ENCODE results near the gene LHFPL5. TPM values are rescaled to one million over a fixed set of nuclear protein-coding genes. Genes with fewer than 3 reads are reported as not detected.

LHFPL5 gene
- total RNA-seq, 1 experiment from 2014 or later = not detected

DNA sequence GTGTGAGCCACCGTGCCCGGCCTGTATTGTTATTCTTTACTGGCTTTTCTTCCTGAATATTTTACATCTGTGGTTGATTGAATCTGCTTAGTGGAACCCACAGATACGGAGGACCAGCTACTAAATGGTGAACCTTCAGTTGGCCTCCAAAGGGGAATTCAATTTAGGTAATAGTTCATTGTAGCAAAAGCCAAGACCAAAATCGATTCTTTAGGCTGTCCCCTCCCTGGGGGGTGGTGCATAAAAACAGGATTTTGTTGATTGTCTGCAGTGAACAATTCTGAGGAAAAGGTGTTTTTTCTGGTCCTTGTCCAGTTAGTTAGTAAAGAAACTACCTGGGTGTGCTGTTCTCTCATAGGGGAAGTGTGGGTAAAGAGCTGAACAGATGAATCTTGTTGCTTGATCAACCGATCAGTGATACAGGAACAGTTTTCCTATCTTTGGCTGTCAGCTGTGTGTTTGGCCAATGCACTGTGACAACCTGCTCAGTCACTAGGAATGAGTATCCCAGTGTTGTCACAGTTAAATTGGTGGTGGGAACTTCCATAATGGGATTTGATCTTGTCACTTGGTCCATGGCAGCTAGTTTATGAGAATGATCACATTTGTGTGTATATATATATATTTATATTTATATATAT is 19.5 kb downstream of the LHFPL5 start:
- H3K27ac Mint-ChIP-seq = no peak overlapping the region
- POLR2A ChIA-PET = no interaction called here
- no peaks in the 10 kb centered on the region for H3K27me3 Mint-ChIP-seq (ENCODE audit: low read depth)
- no peak overlapping the region for H3K4me3 Mint-ChIP-seq
- no peak for ATAC-seq
- H3K9me3 Mint-ChIP-seq = peaks cover 4% of the 10 kb centered on the region; the same call in 1 of the 2 replicates
- no peak for DNase-seq (ENCODE audit: low spot score)
- no peak for TF ChIP-seq GTF2I (CRISPR knock-in tag; conservative IDR thresholded peaks at IDR 0.05)
- no peak for TF ChIP-seq GABPB1 (CRISPR knock-in tag; IDR thresholded peaks at IDR 0.05)
- TF ChIP-seq RELA (CRISPR knock-in tag; IDR thresholded peaks at IDR 0.05; ENCODE audit: borderline replicate concordance) = no peak
- no peak for TF ChIP-seq ELF4 (CRISPR knock-in tag; IDR thresholded peaks at IDR 0.05; ENCODE audit: low read depth)
- TF ChIP-seq, protein P1, sequence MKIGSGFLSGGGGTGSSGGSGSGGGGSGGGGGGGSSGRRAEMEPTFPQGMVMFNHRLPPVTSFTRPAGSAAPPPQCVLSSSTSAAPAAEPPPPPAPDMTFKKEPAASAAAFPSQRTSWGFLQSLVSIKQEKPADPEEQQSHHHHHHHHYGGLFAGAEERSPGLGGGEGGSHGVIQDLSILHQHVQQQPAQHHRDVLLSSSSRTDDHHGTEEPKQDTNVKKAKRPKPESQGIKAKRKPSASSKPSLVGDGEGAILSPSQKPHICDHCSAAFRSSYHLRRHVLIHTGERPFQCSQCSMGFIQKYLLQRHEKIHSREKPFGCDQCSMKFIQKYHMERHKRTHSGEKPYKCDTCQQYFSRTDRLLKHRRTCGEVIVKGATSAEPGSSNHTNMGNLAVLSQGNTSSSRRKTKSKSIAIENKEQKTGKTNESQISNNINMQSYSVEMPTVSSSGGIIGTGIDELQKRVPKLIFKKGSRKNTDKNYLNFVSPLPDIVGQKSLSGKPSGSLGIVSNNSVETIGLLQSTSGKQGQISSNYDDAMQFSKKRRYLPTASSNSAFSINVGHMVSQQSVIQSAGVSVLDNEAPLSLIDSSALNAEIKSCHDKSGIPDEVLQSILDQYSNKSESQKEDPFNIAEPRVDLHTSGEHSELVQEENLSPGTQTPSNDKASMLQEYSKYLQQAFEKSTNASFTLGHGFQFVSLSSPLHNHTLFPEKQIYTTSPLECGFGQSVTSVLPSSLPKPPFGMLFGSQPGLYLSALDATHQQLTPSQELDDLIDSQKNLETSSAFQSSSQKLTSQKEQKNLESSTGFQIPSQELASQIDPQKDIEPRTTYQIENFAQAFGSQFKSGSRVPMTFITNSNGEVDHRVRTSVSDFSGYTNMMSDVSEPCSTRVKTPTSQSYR (CRISPR knock-in tag; IDR thresholded peaks at IDR 0.05) = no peak
- TF ChIP-seq, protein P2, sequence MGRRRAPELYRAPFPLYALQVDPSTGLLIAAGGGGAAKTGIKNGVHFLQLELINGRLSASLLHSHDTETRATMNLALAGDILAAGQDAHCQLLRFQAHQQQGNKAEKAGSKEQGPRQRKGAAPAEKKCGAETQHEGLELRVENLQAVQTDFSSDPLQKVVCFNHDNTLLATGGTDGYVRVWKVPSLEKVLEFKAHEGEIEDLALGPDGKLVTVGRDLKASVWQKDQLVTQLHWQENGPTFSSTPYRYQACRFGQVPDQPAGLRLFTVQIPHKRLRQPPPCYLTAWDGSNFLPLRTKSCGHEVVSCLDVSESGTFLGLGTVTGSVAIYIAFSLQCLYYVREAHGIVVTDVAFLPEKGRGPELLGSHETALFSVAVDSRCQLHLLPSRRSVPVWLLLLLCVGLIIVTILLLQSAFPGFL (CRISPR knock-in tag; IDR thresholded peaks at IDR 0.05; ENCODE audit: borderline replicate concordance) = no peak
- no peak for TF ChIP-seq ZNF138 (CRISPR knock-in tag; conservative IDR thresholded peaks at IDR 0.05)
- no peak for TF ChIP-seq NFE2L1 (CRISPR knock-in tag; IDR thresholded peaks at IDR 0.05)
- TF ChIP-seq, protein P3, sequence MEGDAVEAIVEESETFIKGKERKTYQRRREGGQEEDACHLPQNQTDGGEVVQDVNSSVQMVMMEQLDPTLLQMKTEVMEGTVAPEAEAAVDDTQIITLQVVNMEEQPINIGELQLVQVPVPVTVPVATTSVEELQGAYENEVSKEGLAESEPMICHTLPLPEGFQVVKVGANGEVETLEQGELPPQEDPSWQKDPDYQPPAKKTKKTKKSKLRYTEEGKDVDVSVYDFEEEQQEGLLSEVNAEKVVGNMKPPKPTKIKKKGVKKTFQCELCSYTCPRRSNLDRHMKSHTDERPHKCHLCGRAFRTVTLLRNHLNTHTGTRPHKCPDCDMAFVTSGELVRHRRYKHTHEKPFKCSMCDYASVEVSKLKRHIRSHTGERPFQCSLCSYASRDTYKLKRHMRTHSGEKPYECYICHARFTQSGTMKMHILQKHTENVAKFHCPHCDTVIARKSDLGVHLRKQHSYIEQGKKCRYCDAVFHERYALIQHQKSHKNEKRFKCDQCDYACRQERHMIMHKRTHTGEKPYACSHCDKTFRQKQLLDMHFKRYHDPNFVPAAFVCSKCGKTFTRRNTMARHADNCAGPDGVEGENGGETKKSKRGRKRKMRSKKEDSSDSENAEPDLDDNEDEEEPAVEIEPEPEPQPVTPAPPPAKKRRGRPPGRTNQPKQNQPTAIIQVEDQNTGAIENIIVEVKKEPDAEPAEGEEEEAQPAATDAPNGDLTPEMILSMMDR (IDR thresholded peaks at IDR 0.05) = no peak
- TF ChIP-seq IRF2 (CRISPR knock-in tag; IDR thresholded peaks at IDR 0.05; ENCODE audit: borderline replicate concordance, low read depth) = no peak
- no peaks in the 10 kb centered on the region for H3K36me3 Mint-ChIP-seq
- H3K4me1 Mint-ChIP-seq = 0 out of 2 replicates have a peak, but pooled peaks cover 3% of the 10 kb centered on the region
- CTCF ChIA-PET = interaction anchor here (0.6 kb wide), 1 partner anchor 271 kb away, joined by 3 read pairs; no protein-coding TSS in a partner anchor

DNA sequence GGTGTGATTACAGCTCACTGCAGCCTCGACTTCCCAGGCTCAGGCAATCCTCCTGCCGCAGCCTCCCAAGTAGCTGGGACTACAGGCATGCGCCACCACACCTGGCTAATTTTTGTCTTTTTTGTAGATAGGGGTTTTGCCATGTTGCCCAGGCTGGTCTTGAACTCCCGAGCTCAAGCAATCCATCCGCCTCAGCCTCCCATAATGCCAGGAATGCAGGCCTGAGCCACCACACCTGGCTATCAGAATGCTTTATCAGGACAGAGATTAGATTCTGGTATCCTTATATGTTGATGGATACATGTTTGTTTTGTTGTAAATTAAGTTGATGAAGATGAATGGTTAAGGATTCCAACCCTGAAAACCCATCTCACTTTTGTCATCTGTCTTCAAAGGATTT is 24.2 kb downstream of the LHFPL5 start:
- H3K4me1 Mint-ChIP-seq = 0 out of 2 replicates have a peak, but pooled peaks cover 3% of the 10 kb centered on the region
- DNase-seq (ENCODE audit: low spot score) (no peak), ATAC-seq (no peak)
- H3K27me3 Mint-ChIP-seq (ENCODE audit: low read depth) = no peaks in the 10 kb centered on the region
- peaks cover 10% of the 10 kb centered on the region for H3K36me3 Mint-ChIP-seq
- CTCF ChIA-PET = no interaction called here
- no peak overlapping the region for H3K4me3 Mint-ChIP-seq
- H3K9me3 Mint-ChIP-seq = peaks cover 5% of the 10 kb centered on the region; the same call in 1 of the 2 replicates
- H3K27ac Mint-ChIP-seq = no peak overlapping the region
- POLR2A ChIA-PET = no interaction called here
- no peak for TF ChIP-seq SP1 (CRISPR knock-in tag; conservative IDR thresholded peaks at IDR 0.05)
- no peak for TF ChIP-seq KAT7 (CRISPR knock-in tag; IDR thresholded peaks at IDR 0.05; ENCODE audit: borderline replicate concordance)
- TF ChIP-seq, protein P2 (CRISPR knock-in tag; IDR thresholded peaks at IDR 0.05; ENCODE audit: borderline replicate concordance) = no peak
- no peak for TF ChIP-seq FOXK1 (CRISPR knock-in tag; IDR thresholded peaks at IDR 0.05)
- TF ChIP-seq, protein P4, sequence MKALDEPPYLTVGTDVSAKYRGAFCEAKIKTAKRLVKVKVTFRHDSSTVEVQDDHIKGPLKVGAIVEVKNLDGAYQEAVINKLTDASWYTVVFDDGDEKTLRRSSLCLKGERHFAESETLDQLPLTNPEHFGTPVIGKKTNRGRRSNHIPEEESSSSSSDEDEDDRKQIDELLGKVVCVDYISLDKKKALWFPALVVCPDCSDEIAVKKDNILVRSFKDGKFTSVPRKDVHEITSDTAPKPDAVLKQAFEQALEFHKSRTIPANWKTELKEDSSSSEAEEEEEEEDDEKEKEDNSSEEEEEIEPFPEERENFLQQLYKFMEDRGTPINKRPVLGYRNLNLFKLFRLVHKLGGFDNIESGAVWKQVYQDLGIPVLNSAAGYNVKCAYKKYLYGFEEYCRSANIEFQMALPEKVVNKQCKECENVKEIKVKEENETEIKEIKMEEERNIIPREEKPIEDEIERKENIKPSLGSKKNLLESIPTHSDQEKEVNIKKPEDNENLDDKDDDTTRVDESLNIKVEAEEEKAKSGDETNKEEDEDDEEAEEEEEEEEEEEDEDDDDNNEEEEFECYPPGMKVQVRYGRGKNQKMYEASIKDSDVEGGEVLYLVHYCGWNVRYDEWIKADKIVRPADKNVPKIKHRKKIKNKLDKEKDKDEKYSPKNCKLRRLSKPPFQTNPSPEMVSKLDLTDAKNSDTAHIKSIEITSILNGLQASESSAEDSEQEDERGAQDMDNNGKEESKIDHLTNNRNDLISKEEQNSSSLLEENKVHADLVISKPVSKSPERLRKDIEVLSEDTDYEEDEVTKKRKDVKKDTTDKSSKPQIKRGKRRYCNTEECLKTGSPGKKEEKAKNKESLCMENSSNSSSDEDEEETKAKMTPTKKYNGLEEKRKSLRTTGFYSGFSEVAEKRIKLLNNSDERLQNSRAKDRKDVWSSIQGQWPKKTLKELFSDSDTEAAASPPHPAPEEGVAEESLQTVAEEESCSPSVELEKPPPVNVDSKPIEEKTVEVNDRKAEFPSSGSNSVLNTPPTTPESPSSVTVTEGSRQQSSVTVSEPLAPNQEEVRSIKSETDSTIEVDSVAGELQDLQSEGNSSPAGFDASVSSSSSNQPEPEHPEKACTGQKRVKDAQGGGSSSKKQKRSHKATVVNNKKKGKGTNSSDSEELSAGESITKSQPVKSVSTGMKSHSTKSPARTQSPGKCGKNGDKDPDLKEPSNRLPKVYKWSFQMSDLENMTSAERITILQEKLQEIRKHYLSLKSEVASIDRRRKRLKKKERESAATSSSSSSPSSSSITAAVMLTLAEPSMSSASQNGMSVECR (CRISPR knock-in tag; IDR thresholded peaks at IDR 0.05; ENCODE audit: borderline replicate concordance) = no peak
